Measurements from ENCODE around the gene CBX7. TPM values are rescaled to one million over a fixed set of nuclear protein-coding genes. Genes with fewer than 3 reads are reported as not detected.
A peak's percentile ranks its signal among the peaks of the same experiment; 100 is the strongest.

The CBX7 gene
- total and polyA plus RNA-seq, 4 donors: 2.2 to 21.8 (median 14.9) TPM

GRCh38 chr22:39184586-39185577, 32.4 kb upstream of the CBX7 start:
- H3K9me3 ChIP-seq (ENCODE audit: control insufficient read depth in 4 of 4, low read length in 3 of 4): peaks cover 0 to 3% (median 1%) of the 10 kb centered on the region in 4 donors
- peak overlapping the region; percentile 52 to 79 for H3K27ac ChIP-seq (ENCODE audit: low read depth in 1 of 2, low read length in 2 of 2)
- no peak overlapping the region for H3K4me3 ChIP-seq (ENCODE audit: low read depth in 1 of 3, low read length in 3 of 3)
- WGBS: 78% methylated on average over 23 of the region's 23 CpGs
- H3K36me3 ChIP-seq (ENCODE audit: control insufficient read depth in 4 of 4, insufficient read depth in 3 of 4, low read depth in 1 of 4, low read length in 3 of 4): no peaks in the 10 kb centered on the region
- H3K27me3 ChIP-seq (ENCODE audit: control insufficient read depth in 4 of 4, insufficient read depth in 4 of 4, low read length in 3 of 4): no peaks in the 10 kb centered on the region
- no peaks in the 10 kb centered on the region for H3K4me1 ChIP-seq (ENCODE audit: control insufficient read depth in 4 of 4, insufficient read depth in 4 of 4, low read length in 3 of 4)
- H3K9ac ChIP-seq (ENCODE audit: low read depth in 1 of 2, low read length in 2 of 2): no peak overlapping the region
- TF ChIP-seq, protein P1, sequence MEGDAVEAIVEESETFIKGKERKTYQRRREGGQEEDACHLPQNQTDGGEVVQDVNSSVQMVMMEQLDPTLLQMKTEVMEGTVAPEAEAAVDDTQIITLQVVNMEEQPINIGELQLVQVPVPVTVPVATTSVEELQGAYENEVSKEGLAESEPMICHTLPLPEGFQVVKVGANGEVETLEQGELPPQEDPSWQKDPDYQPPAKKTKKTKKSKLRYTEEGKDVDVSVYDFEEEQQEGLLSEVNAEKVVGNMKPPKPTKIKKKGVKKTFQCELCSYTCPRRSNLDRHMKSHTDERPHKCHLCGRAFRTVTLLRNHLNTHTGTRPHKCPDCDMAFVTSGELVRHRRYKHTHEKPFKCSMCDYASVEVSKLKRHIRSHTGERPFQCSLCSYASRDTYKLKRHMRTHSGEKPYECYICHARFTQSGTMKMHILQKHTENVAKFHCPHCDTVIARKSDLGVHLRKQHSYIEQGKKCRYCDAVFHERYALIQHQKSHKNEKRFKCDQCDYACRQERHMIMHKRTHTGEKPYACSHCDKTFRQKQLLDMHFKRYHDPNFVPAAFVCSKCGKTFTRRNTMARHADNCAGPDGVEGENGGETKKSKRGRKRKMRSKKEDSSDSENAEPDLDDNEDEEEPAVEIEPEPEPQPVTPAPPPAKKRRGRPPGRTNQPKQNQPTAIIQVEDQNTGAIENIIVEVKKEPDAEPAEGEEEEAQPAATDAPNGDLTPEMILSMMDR (IDR thresholded peaks at IDR 0.05; ENCODE audit: low read depth, low read length, missing input control): no peak
- TF ChIP-seq FOXA1 (IDR thresholded peaks at IDR 0.05): no peak
- no peak for TF ChIP-seq JUND (IDR thresholded peaks at IDR 0.05)
- TF ChIP-seq RAD21 (IDR thresholded peaks at IDR 0.05): no peak
- DNase-seq (ENCODE audit: low spot score): no peak

GRCh38 chr22:39183991-39184585, 31.6 kb upstream of the CBX7 start:
- no peaks in the 10 kb centered on the region for H3K27me3 ChIP-seq (ENCODE audit: control insufficient read depth in 4 of 4, insufficient read depth in 4 of 4, low read length in 3 of 4)
- H3K9ac ChIP-seq (ENCODE audit: low read depth in 1 of 2, low read length in 2 of 2): no peak overlapping the region
- WGBS: 82% methylated on average over 13 of the region's 13 CpGs
- peak overlapping the region; percentile 52 to 79 for H3K27ac ChIP-seq (ENCODE audit: low read depth in 1 of 2, low read length in 2 of 2)
- H3K4me3 ChIP-seq (ENCODE audit: low read depth in 1 of 3, low read length in 3 of 3): no peak overlapping the region
- DNase-seq (ENCODE audit: low spot score): no peak
- TF ChIP-seq, protein P1 (IDR thresholded peaks at IDR 0.05; ENCODE audit: low read depth, low read length, missing input control): no peak
- TF ChIP-seq NR2F2 (IDR thresholded peaks at IDR 0.05) (no peak), JUND (IDR thresholded peaks at IDR 0.05) (no peak), YY1 (IDR thresholded peaks at IDR 0.05) (no peak), SP1 (IDR thresholded peaks at IDR 0.05) (no peak), RXRA (IDR thresholded peaks at IDR 0.05) (no peak), ATF3 (IDR thresholded peaks at IDR 0.05) (no peak), GABPA (IDR thresholded peaks at IDR 0.05 in 1 of 2, conservative IDR thresholded peaks at IDR 0.05 in 1 of 2) (no peak), HNF4A (conservative IDR thresholded peaks at IDR 0.05) (no peak)
- peaks cover 0 to 3% (median 1%) of the 10 kb centered on the region in 4 donors for H3K9me3 ChIP-seq (ENCODE audit: control insufficient read depth in 4 of 4, low read length in 3 of 4)
- no peaks in the 10 kb centered on the region for H3K4me1 ChIP-seq (ENCODE audit: control insufficient read depth in 4 of 4, insufficient read depth in 4 of 4, low read length in 3 of 4)
- H3K36me3 ChIP-seq (ENCODE audit: control insufficient read depth in 4 of 4, insufficient read depth in 3 of 4, low read depth in 1 of 4, low read length in 3 of 4): no peaks in the 10 kb centered on the region
